ENCODE data around the gene GNAS.
"Not testable (repeated sequence)": the region's sequence is repeated elsewhere in the genome, so short reads cannot be mapped to it uniquely, and the experiment has no call there.

The GNAS gene

DNA sequence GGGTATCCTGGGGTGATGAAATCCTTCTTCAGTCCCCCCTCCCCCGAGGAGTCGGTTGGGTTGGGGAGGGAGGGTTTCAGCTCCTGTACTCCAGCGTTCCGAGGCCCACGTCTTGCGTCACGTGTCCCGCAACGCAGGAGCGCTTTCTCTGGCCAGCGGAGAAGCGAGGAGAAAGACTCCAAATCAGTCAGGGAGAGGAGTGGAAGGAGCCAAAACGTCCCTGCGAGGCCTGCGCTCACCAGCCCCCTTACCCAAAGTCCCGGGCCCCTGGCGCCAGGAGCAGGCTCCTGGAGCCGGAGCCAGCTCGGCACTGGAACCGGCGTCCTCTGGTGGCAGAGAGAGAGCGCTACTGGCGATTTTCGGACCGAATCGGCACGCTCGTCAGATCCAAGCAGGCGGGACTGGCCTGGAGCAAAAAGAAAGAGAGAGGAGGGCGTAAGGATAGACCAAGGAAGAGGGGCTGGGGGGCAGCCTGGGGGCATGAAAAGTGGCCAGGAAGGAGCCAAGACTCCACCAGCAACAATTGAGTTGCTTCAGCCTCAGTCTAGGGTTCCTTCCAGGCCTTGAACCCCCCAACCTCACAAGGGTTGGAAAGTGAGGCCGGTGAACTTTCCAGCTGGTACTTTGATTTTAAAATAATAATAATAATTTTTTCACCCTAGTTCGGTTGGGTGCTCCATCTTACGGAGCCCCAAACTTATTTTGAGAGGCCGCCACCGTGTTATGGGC, at the start of gene GNAS:
GNAS (plus strand) TSS at position 174 of the 729 bp plus-strand sequence.
- DNase-seq: peak; percentile 55

DNA sequence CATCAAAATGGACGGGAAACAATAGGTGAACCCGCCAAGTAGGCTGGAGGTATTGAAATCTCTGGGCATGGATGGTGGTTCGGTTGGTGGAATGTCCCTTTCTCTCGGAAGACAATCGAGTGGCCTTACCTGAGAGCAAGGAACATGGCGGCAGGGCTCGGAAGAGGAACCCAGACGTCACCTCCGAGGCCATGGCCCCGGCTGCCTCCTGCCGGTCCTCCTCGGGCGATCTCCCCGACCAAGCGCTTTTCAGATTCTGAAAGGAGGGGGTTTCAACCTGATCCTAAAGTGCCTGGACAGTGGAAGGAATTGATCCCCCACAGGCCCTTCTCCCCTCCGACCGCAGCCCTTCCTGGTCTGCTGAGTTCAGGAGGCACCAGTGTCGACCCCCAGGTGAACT, 49.0 kb upstream of the GNAS start:
- no peak for DNase-seq

DNA sequence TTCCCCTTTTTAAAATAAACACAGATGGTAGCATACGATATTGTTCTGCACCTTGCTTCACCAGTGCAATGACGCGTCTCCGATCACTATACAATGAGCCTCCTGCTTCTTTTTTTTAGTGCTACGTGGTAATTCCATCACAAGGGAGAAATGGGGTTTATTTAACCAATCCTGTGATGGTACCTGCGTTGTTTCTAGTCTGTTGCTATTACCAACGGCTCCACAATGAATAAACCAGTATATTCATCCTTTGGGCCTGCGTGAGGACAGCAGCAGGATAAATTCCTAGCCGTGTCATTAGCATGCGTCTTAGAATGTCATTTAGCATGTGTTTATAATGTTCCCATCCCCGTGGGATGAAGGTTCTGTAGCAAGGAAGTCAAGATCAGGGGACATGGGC, 44.7 kb upstream of the GNAS start:
- no peak for DNase-seq

DNA sequence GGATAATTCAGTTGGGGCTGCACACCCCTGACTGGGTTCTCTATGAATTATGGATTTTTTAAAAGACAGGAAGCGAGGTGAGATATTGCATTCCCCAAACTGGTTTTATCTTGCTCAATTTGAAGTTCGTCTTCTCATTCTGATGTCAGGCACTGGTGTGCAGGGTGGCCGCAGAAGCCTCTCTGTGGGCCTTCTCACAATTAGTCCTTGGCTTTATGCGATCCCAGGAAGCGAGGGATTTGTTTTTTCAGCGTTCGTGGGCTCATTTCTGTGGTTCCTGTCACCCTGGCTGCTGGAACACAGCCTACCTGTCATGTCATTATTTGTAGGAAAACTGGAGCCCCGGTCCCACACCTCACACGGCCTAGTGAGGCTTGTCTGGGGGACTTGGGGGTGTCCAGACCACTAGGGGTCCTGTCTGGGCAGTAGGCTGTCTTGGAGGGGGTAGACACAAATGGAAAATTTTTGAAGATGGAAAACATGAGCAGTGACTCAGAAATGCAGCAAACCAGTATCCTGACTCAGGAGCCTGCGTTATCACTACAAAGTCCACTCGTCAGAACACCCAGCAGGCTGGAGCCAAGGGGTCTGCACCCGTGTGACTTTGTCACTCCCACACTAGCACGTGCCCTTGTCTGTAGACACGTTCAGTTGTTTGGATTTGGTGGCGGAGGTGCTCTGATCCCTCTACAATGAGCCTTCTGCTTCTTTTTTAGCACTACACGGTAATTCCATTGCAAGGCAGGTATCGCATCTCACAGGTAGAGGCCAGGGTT, 44.1 kb upstream of the GNAS start:
- no peak for DNase-seq

DNA sequence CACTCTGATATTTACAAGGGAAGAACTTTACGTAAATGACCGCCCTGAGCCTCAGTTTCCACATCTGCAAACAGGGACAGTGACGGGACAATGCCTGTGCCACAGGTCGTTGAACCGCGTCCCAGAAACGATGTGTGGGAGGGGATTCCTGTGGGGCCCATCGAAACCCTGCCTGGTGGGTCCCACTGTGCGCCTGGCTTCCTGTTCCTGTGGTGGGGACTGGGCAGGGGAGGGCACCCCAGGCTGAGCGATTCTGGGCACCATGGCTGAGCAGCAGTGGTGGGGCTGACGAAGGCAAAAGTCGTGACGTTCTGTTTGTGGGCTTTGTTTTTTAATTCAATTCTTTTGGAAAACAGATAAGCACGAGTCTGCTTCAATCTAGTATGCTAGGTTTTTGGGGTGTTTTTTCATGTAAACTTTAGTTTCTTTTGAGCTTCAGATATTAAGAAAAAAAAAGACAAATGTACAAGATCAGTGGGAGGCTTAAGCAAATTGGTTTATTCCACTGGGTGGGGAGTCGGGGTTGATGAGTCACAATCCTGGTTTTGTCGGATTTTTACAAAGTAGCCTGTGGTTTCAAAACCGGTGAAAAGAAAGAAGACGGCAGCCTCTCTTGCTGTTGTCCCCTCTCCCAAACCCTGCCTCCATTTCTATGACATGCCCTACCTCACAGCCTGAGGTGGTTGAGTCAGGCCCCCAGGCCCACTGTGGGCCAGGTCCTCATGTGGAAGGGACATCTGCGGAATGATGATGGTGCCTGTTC, 42.2 kb upstream of the GNAS start:
- DNase-seq: peak; percentile 21

DNA sequence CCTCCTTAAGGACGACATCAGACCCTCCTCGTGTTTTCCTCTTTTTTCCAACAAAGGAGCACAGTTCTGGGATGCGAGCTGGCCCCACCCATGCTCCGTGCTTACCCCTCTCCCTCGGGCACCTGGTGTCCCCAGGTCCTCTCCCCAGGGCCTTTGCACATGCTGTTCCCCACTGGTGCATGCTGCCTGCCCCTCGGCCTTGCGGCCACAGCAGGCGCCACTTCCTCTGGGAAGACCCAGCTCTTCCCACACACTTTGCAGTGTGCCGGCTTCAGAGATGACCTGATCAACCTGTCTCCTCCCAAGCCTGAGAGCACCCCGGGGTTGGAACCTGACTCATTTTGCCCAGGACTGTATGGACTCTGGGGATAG, 41.7 kb upstream of the GNAS start:
- DNase-seq: no peak

DNA sequence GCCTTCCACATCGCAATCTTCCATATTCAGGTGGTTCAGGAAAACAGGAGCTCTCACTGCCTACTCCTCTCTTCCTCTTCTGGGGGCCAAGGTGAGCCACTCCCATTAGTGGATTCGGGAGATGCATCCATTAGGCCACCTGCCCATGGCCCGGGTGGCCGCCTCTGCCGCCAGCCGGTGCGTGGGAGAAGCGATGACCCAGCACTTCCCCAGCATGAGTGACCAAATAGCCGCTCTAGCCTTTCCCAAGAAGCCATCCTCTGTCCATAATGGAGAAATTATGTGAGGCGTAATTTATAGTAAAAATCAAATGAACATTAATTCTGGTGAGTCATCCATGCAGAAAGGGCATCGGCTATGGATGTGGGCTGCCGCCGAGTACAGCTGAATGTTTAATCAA, 41.2 kb upstream of the GNAS start:
- no peak for DNase-seq

DNA sequence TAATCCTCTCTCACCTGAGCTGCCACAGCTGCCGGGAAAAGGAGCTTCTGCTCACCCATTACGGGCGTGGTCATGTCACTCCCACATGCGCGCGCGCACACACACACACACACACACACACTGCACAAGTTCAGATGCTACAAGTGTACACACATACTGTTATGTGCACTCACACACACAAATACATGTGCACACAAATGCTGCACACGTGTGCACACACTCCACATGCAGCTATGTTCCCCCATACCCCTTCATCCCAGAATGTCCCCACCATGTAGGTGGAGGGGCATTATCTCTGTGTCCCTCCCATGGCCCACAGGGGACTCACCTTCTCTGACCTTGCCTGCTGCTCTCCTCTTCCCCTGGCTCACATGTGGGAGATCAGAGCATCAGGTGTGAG, 39.1 kb upstream of the GNAS start:
- no peak for DNase-seq

DNA sequence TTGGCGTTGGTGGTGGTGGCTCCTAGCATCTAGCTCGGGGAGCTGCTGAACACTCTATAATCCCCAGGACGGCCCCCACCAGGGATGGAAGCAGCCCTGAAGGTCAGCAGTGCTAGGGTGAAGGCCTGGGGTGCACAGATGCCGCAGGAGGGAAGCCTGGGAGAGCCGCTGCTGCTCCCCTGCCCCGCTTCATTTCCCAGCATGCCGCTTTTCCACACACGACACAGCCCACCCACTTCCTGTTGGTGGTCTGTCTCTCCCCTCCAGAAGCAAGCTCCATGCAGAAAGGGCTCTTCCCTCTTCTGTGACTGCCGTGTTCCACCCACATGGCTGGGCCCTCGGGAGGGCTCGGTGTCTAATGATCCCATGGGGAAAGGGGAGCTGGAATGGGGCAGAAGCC, 37.1 kb upstream of the GNAS start:
- no peak for DNase-seq

DNA sequence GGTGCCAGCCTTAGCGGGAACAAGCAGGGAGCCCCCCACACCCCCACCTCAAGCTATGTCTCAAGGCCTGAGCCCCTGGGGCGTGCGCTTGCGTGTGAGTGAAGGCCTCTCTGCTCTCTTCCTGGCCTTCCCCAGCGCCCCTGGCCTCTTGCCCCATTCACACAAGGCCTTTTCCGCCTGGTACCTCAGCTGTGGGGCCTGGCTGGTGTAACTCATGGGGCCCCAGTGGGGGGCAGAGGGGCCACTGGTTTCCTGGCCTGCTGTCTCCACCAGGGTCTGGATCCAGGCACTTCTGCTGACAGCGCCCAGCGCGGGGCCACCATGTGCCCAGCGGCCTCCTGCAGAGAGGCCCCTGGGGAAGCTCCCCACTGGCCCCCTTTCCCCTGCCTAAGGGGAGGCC, 36.5 kb upstream of the GNAS start:
- DNase-seq: no peak

DNA sequence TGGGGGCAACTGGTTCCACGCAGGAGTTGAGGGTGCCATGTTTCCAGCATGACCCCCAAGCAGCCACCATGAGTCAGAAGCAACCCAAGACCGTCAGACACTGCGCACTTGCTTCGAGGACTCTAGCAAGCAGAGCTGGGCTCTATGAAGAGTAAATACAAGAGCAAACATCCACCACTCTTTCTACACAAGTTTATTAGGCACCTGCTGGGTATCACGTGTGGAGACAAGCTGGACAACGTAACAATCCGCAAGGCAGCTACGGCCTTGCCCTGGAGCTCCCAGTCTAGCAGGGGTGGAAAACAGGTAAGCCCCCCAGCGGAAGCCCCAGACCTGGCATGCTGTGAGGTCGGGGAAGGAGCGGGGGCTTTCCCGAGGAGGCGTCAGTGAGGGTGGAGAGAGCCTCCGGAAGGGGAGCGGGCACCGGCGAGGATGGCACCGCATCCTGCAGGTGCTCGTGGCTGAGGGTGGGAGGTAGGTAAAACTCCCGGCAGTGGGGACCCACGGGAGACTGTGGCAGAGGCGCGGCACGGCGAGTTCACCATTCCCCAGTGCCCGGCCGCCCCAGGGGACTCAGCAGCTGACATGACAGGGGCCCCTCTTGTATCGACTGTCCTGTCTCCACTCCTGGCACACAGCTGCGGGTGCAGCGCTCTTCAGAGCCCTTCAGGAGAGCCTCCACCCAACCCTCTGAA, 35.4 kb upstream of the GNAS start:
- DNase-seq: no peak

DNA sequence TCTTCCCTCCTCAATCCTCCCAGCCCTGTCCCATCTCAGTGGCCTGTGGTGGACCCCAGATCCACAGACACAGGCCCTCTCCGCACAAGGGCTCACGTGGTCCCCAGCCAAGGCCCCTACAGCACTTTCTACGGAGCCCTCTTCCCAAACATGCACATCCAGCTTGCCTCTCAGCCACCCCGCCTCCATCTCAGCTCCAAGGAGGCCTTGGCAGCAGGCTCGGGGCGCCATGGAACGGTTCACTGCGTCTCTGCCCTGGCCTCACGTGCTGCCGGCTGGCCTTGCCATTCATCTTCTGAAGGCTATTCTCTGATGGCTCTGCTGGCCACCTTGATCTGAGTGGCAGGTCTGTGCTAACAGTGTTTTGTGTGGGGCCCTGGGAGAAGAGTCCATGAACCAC, 34.8 kb upstream of the GNAS start:
- no peak for DNase-seq

DNA sequence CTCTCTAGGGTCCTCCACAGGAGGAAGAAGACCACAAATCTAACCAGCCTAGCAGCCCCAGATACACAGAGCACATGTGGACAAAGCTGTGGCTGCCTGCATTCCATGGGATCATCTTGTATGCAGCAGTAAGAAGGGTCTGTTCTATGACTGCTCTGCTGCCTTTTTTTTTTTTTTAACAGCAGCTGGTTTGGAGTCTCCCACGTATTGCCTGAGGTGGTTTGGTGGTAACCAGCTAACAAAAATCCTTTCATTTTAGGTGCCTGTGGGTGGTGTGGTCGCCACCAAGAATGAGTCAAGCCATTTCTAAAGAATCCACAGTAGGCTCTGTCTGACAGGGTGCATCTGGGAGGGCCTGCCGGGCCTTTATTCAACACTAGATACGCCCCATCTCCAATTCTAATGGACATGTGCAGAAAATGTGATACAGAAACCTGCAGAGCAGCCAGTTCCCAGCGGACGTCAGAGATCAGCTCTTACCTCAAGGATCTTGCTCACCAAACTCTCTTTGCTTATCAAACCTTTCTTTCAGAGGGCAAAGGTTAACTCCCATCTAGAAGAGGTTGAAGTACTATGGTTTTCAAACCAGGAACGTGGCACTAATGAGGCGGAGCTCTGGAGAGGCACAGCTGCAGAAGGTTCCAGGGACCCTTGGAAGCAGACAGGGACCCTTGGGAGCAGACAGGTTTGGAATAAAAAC, 33.8 kb upstream of the GNAS start:
- DNase-seq: peak; percentile 78

DNA sequence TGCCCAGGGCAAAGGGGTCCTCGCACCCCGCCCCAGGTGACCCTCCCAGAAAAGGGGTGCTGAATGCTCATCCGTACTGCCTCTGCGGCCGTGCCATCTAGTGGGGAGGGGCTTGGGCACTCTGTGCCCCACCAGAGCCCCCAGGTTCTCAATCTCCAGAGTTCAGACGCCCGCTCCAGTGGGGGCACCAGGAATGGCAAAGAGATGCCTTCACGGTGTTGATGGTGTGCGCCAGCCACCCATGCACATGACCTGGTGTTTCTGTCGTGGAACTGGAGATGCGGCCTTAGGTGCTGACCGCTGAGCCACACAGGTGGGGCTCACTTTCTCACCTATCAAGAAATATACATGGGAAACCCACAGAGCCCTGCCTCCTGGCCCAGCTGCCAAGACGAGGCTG, 32.6 kb upstream of the GNAS start:
- no peak for DNase-seq

DNA sequence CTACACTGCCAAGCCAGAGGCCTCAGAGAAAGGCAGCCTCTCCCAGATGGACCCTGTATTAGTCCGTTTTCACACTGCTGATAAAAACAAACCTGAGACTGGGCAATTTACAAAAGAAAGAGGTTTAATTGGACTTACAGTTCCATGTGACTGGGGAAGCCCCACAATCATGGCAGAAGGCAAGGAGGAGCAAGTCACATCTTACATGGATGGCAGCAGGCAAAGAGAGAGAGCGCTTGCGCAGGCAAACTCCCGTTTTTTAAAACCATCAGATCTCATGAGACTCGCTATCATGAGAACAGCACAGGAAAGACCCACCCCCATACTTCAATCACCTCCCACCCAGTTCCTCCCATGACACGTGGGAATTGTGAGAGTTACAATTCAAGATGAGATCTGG, 32.0 kb upstream of the GNAS start:
- DNase-seq: not testable (repeated sequence)

DNA sequence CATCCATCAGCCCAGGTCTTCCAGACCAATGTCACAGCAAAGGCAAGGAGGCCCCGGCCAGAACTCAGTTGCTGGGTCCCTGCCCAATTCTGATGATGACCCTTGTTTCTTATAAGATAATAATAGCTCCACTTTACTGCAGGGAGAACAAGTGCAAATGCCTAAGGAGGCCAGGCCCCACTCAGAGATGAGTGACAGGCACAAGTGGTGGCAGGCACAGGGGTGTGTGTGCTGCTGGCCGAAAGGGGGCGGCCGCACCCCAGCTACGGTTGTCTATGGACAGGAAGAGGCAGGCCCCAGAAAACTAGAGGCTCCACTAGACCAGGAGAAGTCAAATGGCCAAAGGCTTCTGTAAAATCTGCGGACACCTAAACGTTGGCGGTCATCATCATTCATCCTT, 30.4 kb upstream of the GNAS start:
- DNase-seq: no peak

DNA sequence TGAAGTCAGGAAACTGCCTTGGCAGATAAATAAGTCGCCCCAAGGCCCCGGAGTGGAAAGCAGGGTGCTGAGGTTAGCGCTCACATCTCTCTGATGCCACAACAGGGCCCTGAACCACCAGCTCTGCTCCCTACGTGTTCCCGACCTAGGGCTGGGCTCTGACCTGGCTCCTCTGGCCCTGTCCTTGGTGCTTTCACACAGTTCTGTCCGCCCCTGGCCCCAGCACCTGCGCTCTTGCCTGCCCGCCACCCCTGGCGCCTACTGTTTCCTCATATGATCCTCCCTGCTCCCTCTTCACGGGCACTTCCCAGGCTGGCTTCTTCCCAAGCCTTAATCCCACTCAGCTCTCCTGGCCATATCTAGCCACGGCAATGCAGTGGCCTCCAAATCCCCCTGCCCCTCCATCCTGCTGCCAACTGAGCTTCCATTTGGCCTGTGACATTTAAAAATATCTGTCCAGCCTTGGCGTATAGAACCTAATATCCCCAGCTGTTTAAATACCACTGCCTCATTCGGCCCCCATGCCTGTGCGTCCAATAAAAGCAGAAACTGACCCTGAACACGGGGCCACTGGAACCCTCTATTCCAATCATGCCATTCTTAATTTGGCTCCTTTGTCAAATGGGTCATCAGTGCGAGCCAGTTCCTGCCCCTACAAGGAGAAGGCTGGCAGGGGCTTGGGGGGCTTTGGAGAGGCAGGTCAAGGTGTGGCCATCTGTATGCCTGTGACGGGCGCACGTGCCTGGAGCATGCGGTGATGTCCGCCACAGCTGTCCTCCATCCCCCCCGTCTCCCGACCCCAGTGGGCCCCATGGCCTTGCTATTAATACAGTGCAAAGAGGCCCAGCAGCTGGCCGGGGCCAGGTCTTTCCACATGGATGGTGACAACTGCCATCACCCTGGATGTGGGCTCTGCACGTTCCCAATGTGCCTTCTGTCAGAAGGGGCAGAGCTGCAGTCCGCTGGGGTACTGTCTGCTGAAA, 29.5 kb upstream of the GNAS start:
- DNase-seq: no peak

DNA sequence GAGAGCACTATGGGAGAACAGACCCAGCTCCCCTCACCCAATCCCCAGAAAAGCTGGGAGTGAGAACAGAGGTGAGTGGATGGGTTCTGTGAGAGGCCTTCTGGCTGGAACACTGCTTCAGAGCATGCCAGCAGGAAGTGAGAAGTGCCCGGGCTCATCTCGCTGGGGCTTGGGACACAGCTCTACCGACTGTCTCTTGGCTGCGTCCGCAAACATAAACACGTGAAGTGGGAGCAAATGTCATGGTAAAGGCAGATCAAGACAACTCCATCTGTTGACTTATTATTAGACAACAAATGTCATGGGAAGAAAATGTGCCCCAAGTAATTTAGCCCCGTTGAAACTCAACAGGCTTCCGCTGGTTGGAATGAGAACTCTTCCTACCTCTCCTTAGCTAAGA, 27.7 kb upstream of the GNAS start:
- no peak for DNase-seq

DNA sequence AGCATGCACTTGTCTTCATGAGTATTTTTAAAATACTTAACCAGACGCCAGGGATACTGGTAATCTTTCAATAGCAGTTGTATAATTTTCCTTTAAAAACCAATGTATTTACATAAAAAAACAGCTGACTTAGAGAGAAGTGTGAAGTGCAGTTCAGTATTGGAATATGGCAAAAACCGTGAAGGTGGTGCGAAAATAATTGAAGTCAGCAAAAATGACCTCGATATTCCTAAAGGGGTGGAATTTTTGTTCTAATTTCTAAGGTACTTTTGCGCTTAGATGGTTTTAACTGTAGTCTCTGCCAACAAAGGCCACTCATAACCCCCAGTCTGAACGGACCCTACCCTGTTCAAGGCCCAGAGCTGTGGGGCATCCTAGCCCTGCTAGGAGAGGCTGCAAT, 27.1 kb upstream of the GNAS start:
- no peak for DNase-seq

DNA sequence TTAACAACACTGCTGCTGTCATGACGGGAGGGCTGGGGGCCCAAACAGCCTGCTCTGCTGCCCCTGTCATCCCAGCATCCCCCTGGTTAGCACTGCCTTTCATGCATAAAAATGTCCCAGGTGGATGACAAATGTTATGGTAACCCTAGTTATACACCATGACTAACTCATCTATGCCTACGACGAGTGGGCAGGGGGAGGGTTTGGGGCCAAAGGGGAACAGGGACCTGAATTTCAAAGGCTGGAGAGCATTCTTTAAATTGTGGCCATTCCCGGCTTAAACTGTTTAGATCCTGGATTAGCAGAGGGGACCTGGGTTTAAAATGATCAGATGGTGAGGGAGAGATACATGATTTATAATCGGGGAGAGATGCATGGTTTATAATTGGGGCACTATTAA, 26.2 kb upstream of the GNAS start:
- no peak for DNase-seq

DNA sequence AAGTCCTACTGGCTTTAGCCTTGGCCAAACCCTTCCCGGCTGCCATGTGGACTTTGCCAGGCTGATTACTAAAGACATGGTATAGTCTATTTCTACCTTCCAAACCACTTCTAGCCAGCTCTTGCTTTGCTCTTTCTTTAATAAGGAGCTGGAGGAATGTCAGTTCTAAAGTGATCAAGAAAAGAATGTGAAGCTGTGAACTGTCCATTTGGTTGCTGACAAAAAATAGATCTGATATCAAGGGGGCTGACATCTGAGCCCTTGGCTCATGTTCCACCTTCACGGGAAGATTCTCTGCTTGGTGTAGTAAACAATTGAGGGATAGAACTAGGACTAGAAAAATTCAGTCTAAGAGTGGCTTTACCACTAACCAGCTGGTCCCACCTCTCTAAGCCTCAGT, 24.4 kb upstream of the GNAS start:
- DNase-seq: no peak
